Measurements from ENCODE around the gene PDZRN3. TPM values are rescaled to one million over a fixed set of nuclear protein-coding genes. Genes with fewer than 3 reads are reported as not detected.

PDZRN3 gene
- total and polyA plus RNA-seq, 2 donors (not counting 3 experiments of a cell fraction or from before 2014, with no cell fraction given), result not detected

- Histone ChIP-seq H3K9me3 (replicated peaks; ENCODE audit: control insufficient read depth, insufficient read depth, low read length) (no peaks in the 10 kb centered on the region), H4K20me1 (replicated peaks; ENCODE audit: control insufficient read depth, extremely low read depth, insufficient read depth, low read length) (no peaks in the 10 kb centered on the region), H3K9ac (replicated peaks; ENCODE audit: extremely low read depth, insufficient read depth, low read length) (no peak overlapping the region), H3K27ac (ENCODE audit: insufficient read depth, low read depth, low read length) (no peak overlapping the region), H3K4me1 (ENCODE audit: control insufficient read depth, extremely low read depth, insufficient read depth, low read length) (no peaks in the 10 kb centered on the region), H3K4me3 (replicated peaks in 1 of 3; ENCODE audit: insufficient read depth in 1 of 3, low read depth in 1 of 3, low read length in 3 of 3) (no peak overlapping the region), H3K79me2 (ENCODE audit: control insufficient read depth, insufficient read depth, low read length) (no peaks in the 10 kb centered on the region), H2AFZ (ENCODE audit: low read depth, low read length) (no peak overlapping the region), H3K27me3 (ENCODE audit: control insufficient read depth in 2 of 2, insufficient read depth in 2 of 2, low read length in 2 of 2) (no peaks in the 10 kb centered on the region), H3K9me1 (replicated peaks; ENCODE audit: control insufficient read depth, extremely low read depth, insufficient read depth, low read length) (no peaks in the 10 kb centered on the region), H3K36me3 (ENCODE audit: control insufficient read depth in 2 of 2, extremely low read depth in 1 of 2, insufficient read depth in 2 of 2, low read length in 2 of 2) (no peaks in the 10 kb centered on the region), H3K4me2 (ENCODE audit: insufficient read depth, low read length) (no peak overlapping the region)
- TF ChIP-seq EZH2 (IDR thresholded peaks at IDR 0.05; ENCODE audit: borderline replicate concordance, low read depth, low read length, severe bottlenecking), result no peak
- no peak for TF ChIP-seq JUN (IDR thresholded peaks at IDR 0.05; ENCODE audit: borderline replicate concordance, insufficient read depth, insufficient read length, low read depth)
- TF ChIP-seq GATA2 (IDR thresholded peaks at IDR 0.05; ENCODE audit: insufficient read depth, insufficient read length, low read depth, low read length), result no peak
- TF ChIP-seq MYC (IDR thresholded peaks at IDR 0.05; ENCODE audit: low read depth, low read length), result no peak
- TF ChIP-seq FOS (IDR thresholded peaks at IDR 0.05; ENCODE audit: borderline replicate concordance, insufficient read depth, low read length), result no peak
- TF ChIP-seq, protein P1, sequence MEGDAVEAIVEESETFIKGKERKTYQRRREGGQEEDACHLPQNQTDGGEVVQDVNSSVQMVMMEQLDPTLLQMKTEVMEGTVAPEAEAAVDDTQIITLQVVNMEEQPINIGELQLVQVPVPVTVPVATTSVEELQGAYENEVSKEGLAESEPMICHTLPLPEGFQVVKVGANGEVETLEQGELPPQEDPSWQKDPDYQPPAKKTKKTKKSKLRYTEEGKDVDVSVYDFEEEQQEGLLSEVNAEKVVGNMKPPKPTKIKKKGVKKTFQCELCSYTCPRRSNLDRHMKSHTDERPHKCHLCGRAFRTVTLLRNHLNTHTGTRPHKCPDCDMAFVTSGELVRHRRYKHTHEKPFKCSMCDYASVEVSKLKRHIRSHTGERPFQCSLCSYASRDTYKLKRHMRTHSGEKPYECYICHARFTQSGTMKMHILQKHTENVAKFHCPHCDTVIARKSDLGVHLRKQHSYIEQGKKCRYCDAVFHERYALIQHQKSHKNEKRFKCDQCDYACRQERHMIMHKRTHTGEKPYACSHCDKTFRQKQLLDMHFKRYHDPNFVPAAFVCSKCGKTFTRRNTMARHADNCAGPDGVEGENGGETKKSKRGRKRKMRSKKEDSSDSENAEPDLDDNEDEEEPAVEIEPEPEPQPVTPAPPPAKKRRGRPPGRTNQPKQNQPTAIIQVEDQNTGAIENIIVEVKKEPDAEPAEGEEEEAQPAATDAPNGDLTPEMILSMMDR (IDR thresholded peaks at IDR 0.05; ENCODE audit: extremely low read depth in 1 of 2, insufficient read depth in 1 of 2, low read depth in 1 of 2, low read length in 2 of 2), result no peak
- no peak for TF ChIP-seq MAX (IDR thresholded peaks at IDR 0.05; ENCODE audit: insufficient read depth, insufficient read length)
- no peak for TF ChIP-seq POLR2A (IDR thresholded peaks at IDR 0.05; ENCODE audit: low read depth, low read length)
- no peak for TF ChIP-seq POLR2AphosphoS5 (IDR thresholded peaks at IDR 0.05; ENCODE audit: insufficient read depth, low read depth, low read length)
- BruUV-seq (replicated peaks), result no TSS peak
- CTCF ChIA-PET, result no interaction called here
- FAIRE-seq (no peak), DNase-seq (ENCODE audit: low read depth, low spot score) (no peak)
- POLR2A ChIA-PET, result no interaction called here
- intact Hi-C loops (cut with micrococcal nuclease) (no loop called here), dilution Hi-C loops (cut with MboI; ENCODE audit: extremely low pct_ligation_motif_present, low sequenced_read_pairs) (no loop called here)
These were observed 221.3 kb downstream of the PDZRN3 start for GRCh38 chr3:73403444-73403843.
